K562 (cell line): ENCODE results near the gene KCNS1. TPM values are rescaled to one million over a fixed set of nuclear protein-coding genes. Genes with fewer than 3 reads are reported as not detected.

Experiments
- ATAC-seq: fragments of 200-7000 bp; cut with Tn5 transposase; 3 replicates; pipeline ENCODE4 v1.9.1; 2020; ENCODE audit warnings: moderate library complexity
- Bru-seq: library from RNA; stranded (reverse); fragments of 400-500 nt; gene quantifications from one replicate; lab custom pipeline; 2021; lab: Mats Ljungman, UMichigan
- BruChase-seq, 2 experiments: library from RNA; stranded (reverse); fragments of 400-500 nt; gene quantifications; one replicate each; lab custom pipeline; 2021; lab: Mats Ljungman, UMichigan
- BruUV-seq: library from RNA; stranded (reverse); fragments of 400-500 nt; replicated peaks from 2 replicates; lab custom pipeline; 2021; lab: Mats Ljungman, UMichigan
- CTCF ChIA-PET: fragments of 300-600 bp; formaldehyde crosslinking; extraction: SDS; loops from one replicate; lab custom pipeline; 2021; ENCODE audit warnings: low intra/inter-chr PET ratio; lab: Yijun Ruan, JAX
- POLR2A ChIA-PET: fragments of 300-600, 350-650 bp; sonication (Branson Sonifier 250); formaldehyde crosslinking; extraction: SDS; loops from one replicate; lab custom pipeline; 2021; ENCODE audit warnings: antibody characterized with exemption, inconsistent platforms; lab: Yijun Ruan, JAX
- DNase-seq, 4 experiments: peaks; one replicate each; pipeline versions ENCODE4 v3.0.0 to v3.0.0-alpha.2; 2011 to 2018; ENCODE audit warnings: low spot score in 3 of 4, mixed read lengths in 3 of 4; ENCODE audit errors: extremely low read depth in 1 of 4
- FAIRE-seq: peaks from 2 replicates; lab custom pipeline; 2011; peaks lifted over from hg19 to GRCh38; lab: Jason Lieb, UNC
- H2AFZ ChIP-seq: 2 replicates; pipeline ENCODE4 v1.6.0; 2011; ENCODE audit warnings: low read depth, low read length, control low read depth, inconsistent platforms
- H3K27ac ChIP-seq: fragments of 200-600 bp; 3 replicates; pipeline ENCODE4 v1.8.0; 2011; ENCODE audit warnings: low read depth, mild to moderate bottlenecking, control low read depth, inconsistent platforms, low read length, moderate library complexity, mixed read lengths; ENCODE audit errors: extremely low read depth
- H3K27me3 ChIP-seq, 2 experiments: fragments of 300-600 bp in 1 of 2; 2 replicates in 1 of 2; 3 replicates in 1 of 2; pipeline versions ENCODE4 v1.6.0 to v1.8.0; 2011; ENCODE audit warnings: inconsistent platforms in 2 of 2, low read length in 2 of 2, mild to moderate bottlenecking in 1 of 2, mixed read lengths in 1 of 2, moderate library complexity in 1 of 2; ENCODE audit not compliant: control insufficient read depth in 2 of 2, insufficient read depth in 2 of 2
- H3K36me3 ChIP-seq: fragments of 300-600 bp; 3 replicates; pipeline ENCODE4 v1.8.0; 2011; ENCODE audit warnings: mild to moderate bottlenecking, low read length, inconsistent platforms; ENCODE audit not compliant: control insufficient read depth, insufficient read depth
- H3K4me1 ChIP-seq, 2 experiments: fragments of 200-600 bp in 1 of 2; replicated peaks in 1 of 2; 2 replicates in 1 of 2; 3 replicates in 1 of 2; pipeline versions ENCODE4 v1.5.1 to v1.8.0; 2011; ENCODE audit warnings: inconsistent platforms in 2 of 2, low read length in 2 of 2, mild to moderate bottlenecking in 1 of 2, mixed read lengths in 1 of 2, moderate library complexity in 1 of 2; ENCODE audit not compliant: control insufficient read depth in 2 of 2, insufficient read depth in 2 of 2
- H3K4me2 ChIP-seq: 2 replicates; pipeline ENCODE4 v1.6.1; 2011; ENCODE audit warnings: low read length, control low read depth, inconsistent platforms, mixed read lengths; ENCODE audit not compliant: insufficient read depth
- H3K4me3 ChIP-seq: fragments of 200-600 bp; sonication (generic), shearing (Covaris generic); 2 replicates; pipeline ENCODE4 v1.5.1; 2016; ENCODE audit warnings: control low read depth, inconsistent platforms
- H3K79me2 ChIP-seq: fragments of 200-600 bp; 3 replicates; pipeline ENCODE4 v1.8.0; 2011; ENCODE audit warnings: low read length, inconsistent platforms; ENCODE audit not compliant: control insufficient read depth, insufficient read depth
- H3K9ac ChIP-seq, 2 experiments: 2 replicates each; pipeline versions ENCODE4 v1.6.0 to v1.6.1; 2011; ENCODE audit warnings: low read depth in 2 of 2, low read length in 2 of 2, control low read depth in 1 of 2, inconsistent platforms in 1 of 2, mild to moderate bottlenecking in 1 of 2, mixed read lengths in 1 of 2; ENCODE audit not compliant: insufficient read depth in 1 of 2
- H3K9me1 ChIP-seq: one replicate; pipeline ENCODE4 v1.6.0; 2011; ENCODE audit warnings: inconsistent platforms, mild to moderate bottlenecking, low read length, moderate library complexity; ENCODE audit not compliant: control insufficient read depth, insufficient read depth
- H3K9me3 ChIP-seq: replicated peaks from 2 replicates; pipeline ENCODE4 v1.5.1; 2011; ENCODE audit warnings: low read depth, low read length, inconsistent platforms; ENCODE audit not compliant: control insufficient read depth, insufficient read depth
- H4K20me1 ChIP-seq: replicated peaks from 2 replicates; pipeline ENCODE4 v1.6.1; 2011; ENCODE audit warnings: low read length, inconsistent platforms, mixed read lengths; ENCODE audit not compliant: control insufficient read depth, insufficient read depth
- CBX2 ChIP-seq: fragments of 200-600 bp; sonication (generic); IDR thresholded peaks from one replicate; pipeline ENCODE4 v1.6.1; 2012; ENCODE audit warnings: mild to moderate bottlenecking, low read length, inconsistent platforms; ENCODE audit not compliant: insufficient read depth, poor library complexity, severe bottlenecking
- RUNX1 ChIP-seq: sonication (generic); IDR thresholded peaks from 2 replicates; pipeline ENCODE4 v1.6.1; 2016; ENCODE audit warnings: antibody characterized with exemption, low read depth
- UBTF ChIP-seq, 2 experiments: IDR thresholded peaks; 2 replicates each; pipeline ENCODE4 v1.6.1; 2012; ENCODE audit warnings: improper control_type of control experiment in 2 of 2, low read depth in 2 of 2, low read length in 2 of 2, borderline replicate concordance in 1 of 2
- XRCC3 ChIP-seq: fragments of 450-650 bp; IDR thresholded peaks from 2 replicates; pipeline ENCODE4 v1.6.1; 2017; ENCODE audit warnings: mild to moderate bottlenecking, moderate library complexity
- WGBS: fragments of 100-300 bp; shearing (Covaris generic); methylation state at CpG from one replicate; pipeline ENCODE4 v1.1.6; 2016; ENCODE audit warnings: low coverage, mixed read lengths; ENCODE audit not compliant: insufficient coverage; ENCODE audit errors: missing lambda C conversion rate; 5-methylcytosine and 5-hydroxymethylcytosine counted together
- in situ Hi-C: fragments of 300-500 bp; cut with MboI; formaldehyde crosslinking; loops from 4 replicates; pipeline ENCODE4 v1.15.0; 2018; ENCODE audit warnings: inconsistent platforms, mixed read lengths
- intact Hi-C: fragments of 100-400 bp; cut with micrococcal nuclease; formaldehyde crosslinking; loops from 2 replicates; pipeline ENCODE4 v1.14.2; 2022
- long read RNA-seq, 3 experiments: library from polyadenylated mRNA in 2 of 3; library from RNA in 1 of 3; unstranded in 2 of 3; stranded (forward) in 1 of 3; transcript quantifications; one replicate each; pipeline ENCODE4 v2.0.0, GENCODE V29; 2019 to 2022
- polyA minus RNA-seq, 3 experiments: library from RNA; depleted of rRNA, polyadenylated mRNA; stranded (reverse); fragments of >200 nt; gene quantifications; 2 replicates each; pipeline ENCODE4 v1.2.3, GENCODE V29; 2011
- polyA plus RNA-seq, 8 experiments: library from polyadenylated mRNA; depleted of rRNA in 4 of 8; stranded (reverse) in 5 of 8; unstranded in 3 of 8; fragments of >200 nt; fragmentation: Nextera tagmentation in 2 of 8; fragmentation: Illumina TruSeq in 1 of 8; extraction: Ambion mirVana in 2 of 8; extraction: Trizol in 1 of 8; gene quantifications; 2 replicates each; pipeline versions ENCODE4 v1.2.1 to v1.2.3, GENCODE V29; 2011 to 2014; ENCODE audit warnings: inconsistent platforms in 1 of 8, missing spikeins in 1 of 8
- total RNA-seq, 7 experiments: library from RNA; depleted of rRNA in 6 of 7; stranded (reverse); fragments of >200 nt in 6 of 7; fragmentation: Illumina TruSeq in 2 of 7; extraction: Trizol in 2 of 7; gene quantifications; 2 replicates each; pipeline versions ENCODE4 v1.2.1 to v1.2.3, GENCODE V29; 2011 to 2021; ENCODE audit warnings: low replicate concordance in 1 of 7

The KCNS1 gene
- total RNA-seq (2011; cell fraction: chromatin; rRNA removed; ENCODE audit: low replicate concordance), result not detected in 2 replicates
- total RNA-seq (2011; cell fraction: nucleolus; rRNA removed), result not detected in 2 replicates
- total RNA-seq (2011; cell fraction: nucleoplasm; rRNA removed), result not detected in 2 replicates
- total RNA-seq (2014; rRNA removed) (not detected in 2 replicates), total RNA-seq (2014; rRNA removed; fragmentation: Illumina TruSeq; extraction: Trizol) (not detected in 2 replicates), total RNA-seq (2015; rRNA removed; fragmentation: Illumina TruSeq; extraction: Trizol) (not detected in 2 replicates), total RNA-seq (2021) (not detected in 2 replicates), polyA plus RNA-seq (2011; rRNA removed) (not detected in 2 replicates), polyA plus RNA-seq (2014; fragmentation: Illumina TruSeq; extraction: Trizol) (not detected in 2 replicates), polyA plus RNA-seq (2014; fragmentation: Nextera tagmentation; extraction: Ambion mirVana) (not detected), polyA plus RNA-seq (2014; rRNA removed) (not detected in 2 replicates), polyA minus RNA-seq (2011; rRNA and poly(A)+ RNA removed) (not detected in 2 replicates), Bru-seq, nascent RNA (not detected), BruChase-seq, experiment 1, labeled RNA remaining after a 2-hour chase (not detected), BruChase-seq, experiment 2, labeled RNA remaining after a 6-hour chase (not detected)
- not detected in 2 replicates for polyA plus RNA-seq (2011; cell fraction: cytosol; rRNA removed)
- not detected in 2 replicates for polyA plus RNA-seq (2011; cell fraction: nucleus; rRNA removed)
- not detected in 2 replicates for polyA plus RNA-seq (2012)
- not detected in 2 replicates for polyA minus RNA-seq (2011; cell fraction: cytosol; rRNA and poly(A)+ RNA removed)
- polyA minus RNA-seq (2011; cell fraction: nucleus; rRNA and poly(A)+ RNA removed), result not detected in 2 replicates
- long read RNA-seq, experiment 1, result 0 reads
- long read RNA-seq, experiment 2, result 0 reads
- long read RNA-seq, experiment 3, result 0 reads

GRCh38 chr20:45100563-45101245, at the start of gene KCNS1:
KCNS1 (minus strand) TSS chr20:45101127; CDS start chr20:45099236, 1,891 bp downstream.
- ChIA-PET POLR2A (interaction anchor here (0.5 to 0.8 kb wide), 4 partner anchors 66 to 1430 kb away, joined by 3 read pairs; no protein-coding TSS in a partner anchor), CTCF (no interaction called here)
- Histone ChIP-seq H4K20me1 (no peaks in the 10 kb centered on the region), H3K27me3 (peaks cover 23 to 40% of the 10 kb centered on the region in 2 experiments), H3K4me1 (peaks cover 0 to 16% of the 10 kb centered on the region in 2 experiments; a peak in 1 of 5 replicates), H3K79me2 (no peaks in the 10 kb centered on the region), H3K9me3 (no peaks in the 10 kb centered on the region), H3K4me3 (no peak within 1 kb of the TSS)
- in situ Hi-C loops (no loop called here), intact Hi-C loops (no loop called here)
- ATAC-seq, result peak; percentile 86
- peak; percentile 26 to 52 (median 35) for DNase-seq
- TF ChIP-seq XRCC3, result no peak
- no peak for TF ChIP-seq RUNX1
- TF ChIP-seq UBTF (IDR thresholded peaks at IDR 0.05; ENCODE audit: borderline replicate concordance in 1 of 2, low read depth in 2 of 2, low read length in 2 of 2), result peak; percentile 68 to 73; a peak in 1 of 4 replicates
- peak; percentile 48 for TF ChIP-seq CBX2
- TF ChIP-seq, all 486 proteins: peak for 2
- H3K4me2 ChIP-seq, result no peak within 1 kb of the TSS
- no peak for FAIRE-seq
- 1% methylated on average over 27 of the region's 38 CpGs for WGBS
- H3K9me1 ChIP-seq, result no peaks in the 10 kb centered on the region
- H3K36me3 ChIP-seq, result no peaks in the 10 kb centered on the region
- no peak within 1 kb of the TSS for H3K27ac ChIP-seq
- no peak within 1 kb of the TSS for H2AFZ ChIP-seq
- BruUV-seq, result no TSS peak
- peak within 1 kb of the TSS in 1 of 2 experiments; percentile 41; a peak in 1 of 4 replicates for H3K9ac ChIP-seq
